Neuronal stem cell (in vitro differentiated cells): Measurements from ENCODE around the gene CDK5R1.

Experiments used
- DNase-seq: peaks from one replicate; pipeline ENCODE4 v3.0.0-alpha.2; 2013; ENCODE audit warnings: low spot score
- H2AFZ ChIP-seq: one replicate; pipeline ENCODE4 v1.6.1; 2013; ENCODE audit warnings: mild to moderate bottlenecking, low read length, inconsistent platforms
- H2AK5ac ChIP-seq: 2 replicates; pipeline ENCODE4 v1.6.1; 2013; ENCODE audit warnings: low read depth, mild to moderate bottlenecking, inconsistent platforms, low read length, moderate library complexity, mixed read lengths
- H2BK120ac ChIP-seq: 2 replicates; pipeline ENCODE4 v1.6.1; 2013; ENCODE audit warnings: low read depth, mild to moderate bottlenecking, inconsistent platforms, low read length, moderate library complexity, mixed read lengths
- H2BK12ac ChIP-seq: one replicate; pipeline ENCODE4 v1.6.1; 2013; ENCODE audit warnings: low read length, inconsistent platforms
- H2BK15ac ChIP-seq: 2 replicates; pipeline ENCODE4 v1.6.1; 2013; ENCODE audit warnings: mild to moderate bottlenecking, low read length, inconsistent platforms, mixed read lengths
- H2BK5ac ChIP-seq: one replicate; pipeline ENCODE4 v1.6.1; 2013; ENCODE audit warnings: inconsistent platforms, mild to moderate bottlenecking, low read length, moderate library complexity
- H3K14ac ChIP-seq: one replicate; pipeline ENCODE4 v1.6.1; 2013; ENCODE audit warnings: low read length, inconsistent platforms
- H3K18ac ChIP-seq: 2 replicates; pipeline ENCODE4 v1.6.1; 2013; ENCODE audit warnings: low read length, inconsistent platforms
- H3K23ac ChIP-seq: 2 replicates; pipeline ENCODE4 v1.6.1; 2013; ENCODE audit warnings: low read depth, mild to moderate bottlenecking, mixed read lengths, low read length, inconsistent platforms; ENCODE audit not compliant: poor library complexity
- H3K27ac ChIP-seq: replicated peaks from 3 replicates; pipeline ENCODE4 v1.5.1; 2013; ENCODE audit warnings: low read length, inconsistent platforms
- H3K27me3 ChIP-seq, 3 experiments: 2 replicates each; pipeline ENCODE4 v1.6.1; 2013; ENCODE audit warnings: low read length in 3 of 3, mild to moderate bottlenecking in 2 of 3, inconsistent platforms in 1 of 3, low read depth in 1 of 3, mixed read lengths in 1 of 3, moderate library complexity in 1 of 3; ENCODE audit not compliant: control insufficient read depth in 3 of 3, insufficient read depth in 3 of 3
- H3K36me3 ChIP-seq, 2 donors: replicated peaks in 1 of 2; 2 replicates each; pipeline ENCODE4 v1.6.1; 2013; ENCODE audit warnings: low read length in 2 of 2; ENCODE audit not compliant: control insufficient read depth in 2 of 2, insufficient read depth in 2 of 2
- H3K4ac ChIP-seq: 2 replicates; pipeline ENCODE4 v1.6.1; 2013; ENCODE audit warnings: inconsistent platforms, mild to moderate bottlenecking, low read length, moderate library complexity
- H3K4me1 ChIP-seq, 2 donors: 1 replicate in 1 of 2; 2 replicates in 1 of 2; pipeline ENCODE4 v1.6.1; 2013; ENCODE audit warnings: low read length in 2 of 2, low read depth in 1 of 2; ENCODE audit not compliant: control insufficient read depth in 2 of 2, insufficient read depth in 1 of 2
- H3K4me2 ChIP-seq: one replicate; pipeline ENCODE4 v1.6.1; 2013; ENCODE audit warnings: mild to moderate bottlenecking, low read length, inconsistent platforms; ENCODE audit not compliant: insufficient read depth, poor library complexity, severe bottlenecking
- H3K4me3 ChIP-seq, 2 donors: 2 replicates each; pipeline ENCODE4 v1.5.1; 2013; ENCODE audit warnings: low read length in 2 of 2, mild to moderate bottlenecking in 2 of 2, inconsistent platforms in 1 of 2, moderate library complexity in 1 of 2
- H3K79me1 ChIP-seq: one replicate; pipeline ENCODE4 v1.6.1; 2013; ENCODE audit warnings: low read depth, mild to moderate bottlenecking, inconsistent platforms, low read length, moderate library complexity
- H3K9ac ChIP-seq: one replicate; pipeline ENCODE4 v1.6.1; 2013; ENCODE audit warnings: mild to moderate bottlenecking, low read depth, low read length, inconsistent platforms; ENCODE audit not compliant: poor library complexity
- H3K9me3 ChIP-seq, 2 donors: replicated peaks in 1 of 2; 2 replicates each; pipeline versions ENCODE3 to v1.6.1; 2013; ENCODE audit warnings: low read length in 2 of 2, mild to moderate bottlenecking in 2 of 2, inconsistent platforms in 1 of 2, low read depth in 1 of 2, mixed read lengths in 1 of 2, moderate library complexity in 1 of 2; ENCODE audit not compliant: control insufficient read depth in 2 of 2, insufficient read depth in 1 of 2
- H4K8ac ChIP-seq: one replicate; pipeline ENCODE4 v1.6.1; 2013; ENCODE audit warnings: low read depth, mild to moderate bottlenecking, inconsistent platforms, low read length, moderate library complexity
- H4K91ac ChIP-seq: one replicate; pipeline ENCODE4 v1.6.1; 2013; ENCODE audit warnings: low read length, low read depth, mild to moderate bottlenecking, inconsistent platforms; ENCODE audit not compliant: poor library complexity
- WGBS, 2 donors: extraction: QIAGEN DNeasy Blood & Tissue Kit; methylation state at CpG; one replicate each; pipeline ENCODE4 v1.1.7; 2013; ENCODE audit warnings: missing lambda C conversion rate in 2 of 2, mixed read lengths in 1 of 2; ENCODE audit not compliant: insufficient read length in 2 of 2, insufficient replicate concordance in 1 of 2; ENCODE audit errors: extremely low coverage in 2 of 2; 5-methylcytosine and 5-hydroxymethylcytosine counted together

CDK5R1 gene

GRCh38 chr17:32492648-32493289 is 6.0 kb downstream of the CDK5R1 start:
- H3K79me1 ChIP-seq: peaks cover 8% of the 10 kb centered on the region
- no peaks in the 10 kb centered on the region for H3K9me3 ChIP-seq
- no peak overlapping the region for H4K8ac ChIP-seq
- no peak overlapping the region for H2BK15ac ChIP-seq
- H2AK5ac ChIP-seq: no peak overlapping the region
- no peak overlapping the region for H2BK120ac ChIP-seq
- no peak overlapping the region for H3K14ac ChIP-seq
- H3K18ac ChIP-seq: no peak overlapping the region
- no peak overlapping the region for H3K4me2 ChIP-seq
- no CpG with 5 or more reads among the region's 7 CpGs for WGBS, 2 donors
- H3K27ac ChIP-seq: no peak overlapping the region
- H3K27me3 ChIP-seq: no peaks in the 10 kb centered on the region
- H2BK5ac ChIP-seq: no peak overlapping the region
- H4K91ac ChIP-seq: no peak overlapping the region
- no peak overlapping the region for H3K4me3 ChIP-seq
- H3K23ac ChIP-seq: no peak overlapping the region
- DNase-seq: no peak
- no peak overlapping the region for H3K9ac ChIP-seq
- H2BK12ac ChIP-seq: no peak overlapping the region
- peaks cover 15 to 34% of the 10 kb centered on the region in 2 donors for H3K36me3 ChIP-seq
- H3K4me1 ChIP-seq: peaks cover 19 to 25% of the 10 kb centered on the region in 2 donors
- H3K4ac ChIP-seq: no peak overlapping the region
- H2AFZ ChIP-seq: no peak overlapping the region

- H2BK15ac ChIP-seq: no peak overlapping the region
- no CpG with 5 or more reads among the region's 15 CpGs for WGBS, 2 donors
- no peak overlapping the region for H2BK120ac ChIP-seq
- H3K4me1 ChIP-seq: peaks cover 16 to 20% of the 10 kb centered on the region in 2 donors
- H3K4me3 ChIP-seq: no peak overlapping the region
- peaks cover 3% of the 10 kb centered on the region for H3K79me1 ChIP-seq
- no peak overlapping the region for H3K27ac ChIP-seq
- H3K14ac ChIP-seq: no peak overlapping the region
- H3K4me2 ChIP-seq: no peak overlapping the region
- H3K4ac ChIP-seq: no peak overlapping the region
- no peak overlapping the region for H3K9ac ChIP-seq
- H2AFZ ChIP-seq: no peak overlapping the region
- H3K9me3 ChIP-seq: no peaks in the 10 kb centered on the region
- peak overlapping the region; percentile 16 for H3K18ac ChIP-seq
- no peak for DNase-seq
- H3K27me3 ChIP-seq: no peaks in the 10 kb centered on the region
- H2BK5ac ChIP-seq: no peak overlapping the region
- H3K36me3 ChIP-seq: peaks cover 8 to 26% of the 10 kb centered on the region in 2 donors
- no peak overlapping the region for H4K91ac ChIP-seq
- H4K8ac ChIP-seq: no peak overlapping the region
- H2AK5ac ChIP-seq: no peak overlapping the region
- no peak overlapping the region for H2BK12ac ChIP-seq
- no peak overlapping the region for H3K23ac ChIP-seq
Measured at GRCh38 chr17:32493571-32493970, 6.8 kb downstream of the CDK5R1 start.

- H3K36me3 ChIP-seq: peaks cover 7 to 21% of the 10 kb centered on the region in 2 donors
- no peak overlapping the region for H3K9ac ChIP-seq
- WGBS, 2 donors: no CpG with 5 or more reads among the region's 11 CpGs
Measured at GRCh38 chr17:32493976-32494513, 7.3 kb downstream of the CDK5R1 start.

GRCh38 chr17:32494621-32495358 is 8.0 kb downstream of the CDK5R1 start:
- Histone ChIP-seq H2BK5ac (no peak overlapping the region), H3K4me2 (no peak overlapping the region), H3K79me1 (peaks cover 3% of the 10 kb centered on the region), H3K4me1 (peaks cover 12 to 16% of the 10 kb centered on the region in 2 donors), H2AK5ac (peak overlapping the region; percentile 59), H3K36me3 (peaks cover 4 to 14% of the 10 kb centered on the region in 2 donors), H4K91ac (no peak overlapping the region), H2BK120ac (no peak overlapping the region), H2BK12ac (peak overlapping the region; percentile 30), H3K27me3 (no peaks in the 10 kb centered on the region), H3K4me3 (no peak overlapping the region), H3K4ac (no peak overlapping the region), H3K14ac (peak overlapping the region; percentile 60), H2BK15ac (no peak overlapping the region), H3K23ac (peak overlapping the region; percentile 46), H3K18ac (peak overlapping the region; percentile 66), H2AFZ (peak overlapping the region; percentile 79), H3K9me3 (no peaks in the 10 kb centered on the region), H3K9ac (no peak overlapping the region), H4K8ac (peak overlapping the region; percentile 7), H3K27ac (no peak overlapping the region)
- no peak for DNase-seq
- WGBS, 2 donors: no CpG with 5 or more reads among the region's 34 CpGs

More at GRCh38 chr17:32493976-32494513, 7.3 kb downstream of the CDK5R1 start:
- Histone ChIP-seq H2BK120ac (no peak overlapping the region), H2AK5ac (peak overlapping the region; percentile 18), H3K4me2 (no peak overlapping the region), H3K23ac (no peak overlapping the region), H3K18ac (no peak overlapping the region), H2BK12ac (no peak overlapping the region), H2BK5ac (no peak overlapping the region), H3K79me1 (peaks cover 3% of the 10 kb centered on the region), H2AFZ (no peak overlapping the region), H3K4me1 (peaks cover 16 to 19% of the 10 kb centered on the region in 2 donors), H2BK15ac (no peak overlapping the region), H4K91ac (no peak overlapping the region), H3K27me3 (no peaks in the 10 kb centered on the region), H4K8ac (no peak overlapping the region), H3K14ac (no peak overlapping the region), H3K27ac (no peak overlapping the region), H3K9me3 (no peaks in the 10 kb centered on the region), H3K4me3 (no peak overlapping the region), H3K4ac (no peak overlapping the region)
- DNase-seq: no peak
